A549 treated with RU486 at 1 μM for 4 hours (cell line): Measurements from ENCODE around the gene STYXL1. TPM values are rescaled to one million over a fixed set of nuclear protein-coding genes. Genes with fewer than 3 reads are reported as not detected.

ENCODE experiments used
- total RNA-seq: library from RNA; stranded (reverse); fragments of 200-300 nt; extraction: Qiagen RNA extraction; gene quantifications from 5 replicates; pipeline ENCODE4 v1.2.3, GENCODE V29; 2022; ENCODE audit warnings: low read depth

Gene STYXL1
- 38.5 to 42.8 TPM (median 40.9 TPM) in 5 replicates for total RNA-seq

GRCh38 chr7:76047811-76048667 lies at the start of gene STYXL1, which contains the start of gene MDH2:
STYXL1 (minus strand) TSS chr7:76048000; CDS start chr7:76030523, 17,477 bp downstream.
MDH2 (plus strand) TSS chr7:76048106; CDS start chr7:76048161, 55 bp downstream.

GRCh38 chr7:75994388-75995051 lies 53.3 kb downstream of the STYXL1 start, which contains the start of gene TMEM120A:
TMEM120A (minus strand) TSS chr7:75994595; CDS start chr7:75994570, 25 bp downstream.

Other genes starting within 250 kb of the STYXL1 start
- gene CCL24, start 234.2 kb downstream of the STYXL1 start, total RNA-seq, result 0.53 TPM in 1 of 5 replicates, not detected in the others
- gene RHBDD2, start 169.0 kb downstream of the STYXL1 start, total RNA-seq, result 72.5 to 100.0 TPM (median 90.5 TPM) in 5 replicates
- gene POR, start 132.8 kb downstream of the STYXL1 start, total RNA-seq, result 131 to 193 TPM (median 173 TPM) in 5 replicates
- 29.1 to 44.9 TPM (median 41.7 TPM) in 5 replicates for gene TMEM120A, start 53.4 kb downstream of the STYXL1 start, total RNA-seq
- 322 to 442 TPM (median 396 TPM) in 5 replicates for gene MDH2, start 106 bp upstream of the STYXL1 start, total RNA-seq
- 5.7 to 8.9 TPM (median 6.9 TPM) in 5 replicates for gene SRRM3, start 153.9 kb upstream of the STYXL1 start, total RNA-seq